Parathyroid adenoma (tissue), 2 donors: ENCODE results near the gene ZNF879.

Experiments
- H2AFZ ChIP-seq: fragments of 300-600 bp; sonication (generic); one replicate; pipeline ENCODE4 v1.7.0; 2017; ENCODE audit warnings: antibody characterized with exemption, mild to moderate bottlenecking
- H3K27ac ChIP-seq: fragments of 300-600 bp; sonication (generic); one replicate; pipeline ENCODE4 v1.7.0; 2017
- H3K27me3 ChIP-seq: fragments of 300-600 bp; sonication (generic); one replicate; pipeline ENCODE4 v1.7.0; 2017; ENCODE audit warnings: low read length; ENCODE audit not compliant: control insufficient read depth, insufficient read depth
- H3K36me3 ChIP-seq: fragments of 300-600 bp; sonication (generic); one replicate; pipeline ENCODE4 v1.7.0; 2017; ENCODE audit warnings: low read length; ENCODE audit not compliant: control insufficient read depth, insufficient read depth
- H3K4me1 ChIP-seq: fragments of 300-600 bp; sonication (generic); one replicate; pipeline ENCODE4 v1.7.0; 2017; ENCODE audit warnings: control low read depth
- H3K4me2 ChIP-seq: fragments of 300-600 bp; sonication (generic); one replicate; pipeline ENCODE4 v1.7.0; 2017; ENCODE audit warnings: low read length
- H3K4me3 ChIP-seq: fragments of 300-600 bp; sonication (generic); one replicate; pipeline ENCODE4 v1.7.0; 2017; ENCODE audit warnings: low read depth, low read length
- H3K79me2 ChIP-seq: fragments of 300-600 bp; sonication (generic); one replicate; pipeline ENCODE4 v1.7.0; 2017; ENCODE audit warnings: control low read depth
- H3K9ac ChIP-seq: fragments of 300-600 bp; sonication (generic); one replicate; pipeline ENCODE4 v1.7.0; 2017; ENCODE audit warnings: mild to moderate bottlenecking
- H3K9me3 ChIP-seq: fragments of 300-600 bp; sonication (generic); one replicate; pipeline ENCODE4 v1.7.0; 2017; ENCODE audit warnings: low read length; ENCODE audit not compliant: control insufficient read depth
- TF ChIP-seq, protein P1 (sequence below): fragments of 300-600 bp; sonication (generic); IDR thresholded peaks from one replicate; pipeline ENCODE4 v1.7.0; 2017; ENCODE audit warnings: antibody characterized with exemption, mild to moderate bottlenecking
- donor health status: primary hyperparathyroidism.

ZNF879 gene

DNA sequence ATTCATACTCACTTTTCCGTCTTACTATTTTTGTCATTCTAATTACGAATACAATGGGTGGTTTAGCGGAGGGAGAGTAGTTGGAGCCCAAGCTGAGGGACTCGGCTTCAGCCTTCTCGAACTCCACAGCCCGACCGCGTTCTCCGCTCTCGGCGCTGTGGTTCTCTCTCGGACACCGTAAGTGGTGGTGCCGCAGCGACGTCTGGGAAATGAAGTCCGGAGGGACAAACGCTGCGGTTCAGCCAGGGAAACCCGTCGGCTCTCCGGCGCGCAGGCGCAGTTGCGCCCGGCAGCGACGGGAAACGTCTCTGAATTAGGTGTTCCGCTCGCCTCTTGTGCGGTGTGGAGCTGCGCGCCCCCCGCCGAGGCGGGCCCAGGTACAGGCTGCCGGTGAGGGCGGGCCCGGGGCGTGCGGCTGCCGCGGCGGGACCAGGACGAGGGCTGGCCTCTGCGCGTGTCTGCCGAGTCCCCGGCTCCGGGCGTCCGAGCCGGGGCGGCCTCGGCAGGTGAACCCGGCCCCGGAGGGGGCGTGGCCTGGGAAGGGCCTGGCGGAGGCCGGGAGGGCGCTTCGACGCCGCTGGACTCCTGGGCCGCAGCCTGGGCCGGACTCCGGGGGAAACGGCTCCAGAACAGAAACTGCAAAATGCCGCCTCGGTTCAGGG is at the start of gene ZNF879:
Gene ZNF879 (plus strand): TSS at position 277 of the 662 bp plus-strand sequence. CDS start 1,201 bp downstream, outside the sequence.
- Histone ChIP-seq H3K79me2 (no peaks in the 10 kb centered on the region), H3K36me3 (no peaks in the 10 kb centered on the region), H3K9ac (no peak within 1 kb of the TSS), H3K4me1 (no peaks in the 10 kb centered on the region), H3K4me3 (peak within 1 kb of the TSS; percentile 72), H3K4me2 (peak within 1 kb of the TSS; percentile 88), H2AFZ (peak within 1 kb of the TSS; percentile 77), H3K27ac (no peak within 1 kb of the TSS), H3K9me3 (no peaks in the 10 kb centered on the region), H3K27me3 (no peaks in the 10 kb centered on the region)
- TF ChIP-seq, protein P1, sequence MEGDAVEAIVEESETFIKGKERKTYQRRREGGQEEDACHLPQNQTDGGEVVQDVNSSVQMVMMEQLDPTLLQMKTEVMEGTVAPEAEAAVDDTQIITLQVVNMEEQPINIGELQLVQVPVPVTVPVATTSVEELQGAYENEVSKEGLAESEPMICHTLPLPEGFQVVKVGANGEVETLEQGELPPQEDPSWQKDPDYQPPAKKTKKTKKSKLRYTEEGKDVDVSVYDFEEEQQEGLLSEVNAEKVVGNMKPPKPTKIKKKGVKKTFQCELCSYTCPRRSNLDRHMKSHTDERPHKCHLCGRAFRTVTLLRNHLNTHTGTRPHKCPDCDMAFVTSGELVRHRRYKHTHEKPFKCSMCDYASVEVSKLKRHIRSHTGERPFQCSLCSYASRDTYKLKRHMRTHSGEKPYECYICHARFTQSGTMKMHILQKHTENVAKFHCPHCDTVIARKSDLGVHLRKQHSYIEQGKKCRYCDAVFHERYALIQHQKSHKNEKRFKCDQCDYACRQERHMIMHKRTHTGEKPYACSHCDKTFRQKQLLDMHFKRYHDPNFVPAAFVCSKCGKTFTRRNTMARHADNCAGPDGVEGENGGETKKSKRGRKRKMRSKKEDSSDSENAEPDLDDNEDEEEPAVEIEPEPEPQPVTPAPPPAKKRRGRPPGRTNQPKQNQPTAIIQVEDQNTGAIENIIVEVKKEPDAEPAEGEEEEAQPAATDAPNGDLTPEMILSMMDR: no peak

DNA sequence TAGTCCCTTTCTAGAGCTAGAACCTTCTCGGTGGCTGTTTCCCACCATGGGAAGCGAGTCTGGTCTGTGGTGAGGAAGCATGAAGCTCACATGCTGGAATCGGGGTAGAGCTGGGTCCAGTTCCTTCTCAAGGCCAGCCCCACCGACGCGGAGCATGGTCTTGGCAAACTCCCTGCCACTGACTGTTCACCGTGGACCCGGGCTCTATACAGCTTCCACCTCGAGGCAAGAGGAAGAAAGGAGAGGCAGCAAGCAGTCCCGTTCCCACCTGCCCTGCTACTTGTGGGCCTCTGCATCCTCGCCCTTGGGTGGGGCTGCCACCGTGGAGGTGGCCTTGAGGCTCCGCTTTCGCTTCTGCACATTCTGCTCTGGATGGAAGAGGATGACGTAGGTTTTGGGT is 42.2 kb upstream of the ZNF879 start:
- Histone ChIP-seq H3K9me3 (peaks cover 2% of the 10 kb centered on the region), H3K9ac (no peak overlapping the region), H3K4me1 (no peaks in the 10 kb centered on the region), H3K27me3 (no peaks in the 10 kb centered on the region), H3K4me3 (no peak overlapping the region), H3K79me2 (no peaks in the 10 kb centered on the region), H3K36me3 (no peaks in the 10 kb centered on the region), H2AFZ (no peak overlapping the region), H3K27ac (no peak overlapping the region), H3K4me2 (no peak overlapping the region)
- TF ChIP-seq, protein P1: no peak

DNA sequence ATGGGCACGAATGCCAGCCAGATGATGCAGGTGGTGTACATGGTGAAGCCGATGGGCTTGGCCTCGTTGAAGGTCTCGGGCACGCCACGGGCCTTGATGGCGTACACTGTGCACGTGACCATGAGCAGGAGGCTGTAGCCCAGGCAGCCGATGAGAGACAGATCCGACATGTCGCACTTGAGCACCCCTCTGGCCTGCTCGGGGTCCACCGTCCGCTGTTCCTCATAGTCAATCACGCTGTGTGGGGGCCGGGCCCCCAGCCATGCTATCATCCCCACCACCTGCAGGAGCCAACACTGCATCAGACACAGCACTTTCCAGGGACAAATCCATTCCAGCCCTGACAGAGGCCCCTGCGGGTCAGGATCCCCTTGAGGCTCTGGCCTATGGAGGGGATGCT is 40.7 kb upstream of the ZNF879 start:
- H3K27ac ChIP-seq: no peak overlapping the region
- no peak overlapping the region for H3K9ac ChIP-seq
- no peaks in the 10 kb centered on the region for H3K36me3 ChIP-seq
- H3K27me3 ChIP-seq: no peaks in the 10 kb centered on the region
- H3K4me1 ChIP-seq: no peaks in the 10 kb centered on the region
- peaks cover 2% of the 10 kb centered on the region for H3K9me3 ChIP-seq
- no peak overlapping the region for H2AFZ ChIP-seq
- no peaks in the 10 kb centered on the region for H3K79me2 ChIP-seq
- no peak overlapping the region for H3K4me2 ChIP-seq
- TF ChIP-seq, protein P1: no peak
- no peak overlapping the region for H3K4me3 ChIP-seq

DNA sequence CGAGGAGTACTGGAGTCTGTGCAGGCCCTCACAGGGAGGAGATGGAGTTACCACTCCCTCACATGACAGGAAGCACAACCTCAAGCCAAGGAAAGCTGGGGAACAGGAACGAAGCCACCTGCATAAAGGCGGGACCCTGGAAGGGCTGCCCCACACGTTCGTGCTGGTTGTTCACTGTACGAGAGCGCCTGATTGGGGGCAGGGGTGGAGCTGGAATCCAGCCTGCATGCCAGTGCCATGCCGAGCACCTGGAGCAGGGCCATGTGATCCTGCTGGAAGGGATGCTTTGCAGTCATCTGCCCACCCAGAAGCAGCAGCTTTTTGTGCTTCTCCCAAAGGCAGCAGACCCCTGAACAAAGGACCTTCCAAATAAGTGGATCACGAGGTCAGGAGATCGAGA is 39.9 kb upstream of the ZNF879 start:
- peaks cover 2% of the 10 kb centered on the region for H3K9me3 ChIP-seq
- no peak overlapping the region for H3K4me2 ChIP-seq
- H3K27ac ChIP-seq: no peak overlapping the region
- no peak overlapping the region for H3K9ac ChIP-seq
- TF ChIP-seq, protein P1: no peak
- H3K36me3 ChIP-seq: no peaks in the 10 kb centered on the region
- H2AFZ ChIP-seq: no peak overlapping the region
- H3K4me3 ChIP-seq: no peak overlapping the region
- no peaks in the 10 kb centered on the region for H3K4me1 ChIP-seq
- no peaks in the 10 kb centered on the region for H3K27me3 ChIP-seq
- H3K79me2 ChIP-seq: no peaks in the 10 kb centered on the region
